IPS-18a (cell line): ENCODE results near the gene CFL2.

Source experiments
- H3K27ac ChIP-seq: one replicate; pipeline ENCODE4 v1.5.1; 2013; ENCODE audit warnings: low read length
- H3K27me3 ChIP-seq: one replicate; pipeline ENCODE4 v1.6.1; 2013; ENCODE audit warnings: mild to moderate bottlenecking, low read length; ENCODE audit not compliant: control insufficient read depth, insufficient read depth
- H3K36me3 ChIP-seq: one replicate; pipeline ENCODE4 v1.6.1; 2013; ENCODE audit warnings: low read depth, low read length; ENCODE audit not compliant: control insufficient read depth
- H3K4me1 ChIP-seq: one replicate; pipeline ENCODE4 v1.6.1; 2013; ENCODE audit warnings: low read depth, low read length; ENCODE audit not compliant: control insufficient read depth
- H3K4me3 ChIP-seq: one replicate; pipeline ENCODE4 v1.5.1; 2013; ENCODE audit warnings: low read length
- H3K9ac ChIP-seq: one replicate; pipeline ENCODE4 v1.6.1; 2013; ENCODE audit warnings: mild to moderate bottlenecking, low read length, moderate library complexity
- H3K9me3 ChIP-seq: one replicate; pipeline ENCODE4 v1.6.1; 2013; ENCODE audit warnings: low read depth, low read length; ENCODE audit not compliant: control insufficient read depth

The CFL2 gene

DNA sequence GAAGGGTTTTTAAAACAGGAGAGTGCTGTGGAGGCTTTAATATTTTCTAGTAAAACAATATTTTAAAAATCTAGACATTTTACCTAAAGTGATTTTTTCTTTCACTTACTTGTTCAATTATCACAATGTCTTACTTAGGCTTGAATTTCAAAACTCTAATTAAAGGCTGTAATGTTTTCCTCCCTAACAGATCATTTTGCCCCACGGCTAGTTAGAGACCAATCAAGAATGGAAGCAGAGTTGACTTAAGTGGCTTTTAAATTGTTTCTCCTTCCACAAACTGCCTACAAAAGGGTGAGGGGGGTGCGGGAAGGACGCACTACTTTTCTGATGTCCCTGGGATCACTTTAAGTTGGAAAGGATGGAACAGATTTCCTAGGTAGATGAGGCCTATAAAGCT is 9.5 kb upstream of the CFL2 start:
- no peaks in the 10 kb centered on the region for H3K9me3 ChIP-seq

DNA sequence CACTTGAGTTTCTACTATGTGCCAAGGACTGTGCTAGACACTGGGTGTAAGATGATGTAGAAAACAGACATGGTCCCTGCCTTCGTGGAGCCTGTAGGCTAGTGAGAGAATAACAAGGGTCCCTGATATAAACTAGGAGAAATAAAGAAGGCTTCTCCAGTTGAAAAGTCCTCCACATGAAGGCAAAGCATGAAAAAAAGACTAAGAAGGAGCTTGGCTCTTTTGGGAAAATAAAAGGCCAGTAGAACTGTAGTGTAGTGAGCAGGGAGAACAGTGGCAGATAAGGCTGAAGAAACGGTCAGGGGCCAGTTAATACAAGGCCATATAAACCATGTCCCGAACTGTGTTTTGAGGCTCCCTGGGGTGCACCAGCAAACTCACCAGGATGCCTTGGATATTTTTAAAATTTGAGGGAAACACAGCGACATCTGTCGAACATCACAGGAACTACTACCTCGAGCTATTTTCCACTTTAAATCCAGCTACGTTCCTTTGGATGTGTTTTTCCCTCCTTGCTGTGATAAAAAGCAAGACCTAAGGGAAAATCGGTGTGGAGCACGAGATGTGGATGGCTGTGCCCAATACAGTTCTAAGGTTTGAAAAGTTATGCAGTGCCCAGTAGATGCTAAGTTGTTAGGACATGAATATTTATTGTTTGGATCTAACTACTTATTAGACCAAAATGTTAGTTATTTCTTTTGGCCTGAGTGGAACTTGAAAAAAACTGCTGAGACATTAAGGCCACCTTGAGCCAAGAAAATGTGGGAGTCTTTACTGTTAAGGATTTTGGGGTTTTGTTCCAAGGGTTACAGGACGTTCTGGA is 8.5 kb upstream of the CFL2 start:
- Histone ChIP-seq H3K27me3 (no peaks in the 10 kb centered on the region), H3K36me3 (no peaks in the 10 kb centered on the region), H3K4me1 (no peaks in the 10 kb centered on the region), H3K4me3 (no peak overlapping the region), H3K27ac (no peak overlapping the region), H3K9me3 (no peaks in the 10 kb centered on the region), H3K9ac (no peak overlapping the region)

More for the DNA sequence above, 9.5 kb upstream of the CFL2 start:
- Histone ChIP-seq H3K36me3 (no peaks in the 10 kb centered on the region), H3K4me3 (no peak overlapping the region), H3K9ac (no peak overlapping the region), H3K4me1 (no peaks in the 10 kb centered on the region), H3K27me3 (no peaks in the 10 kb centered on the region), H3K27ac (no peak overlapping the region)

DNA sequence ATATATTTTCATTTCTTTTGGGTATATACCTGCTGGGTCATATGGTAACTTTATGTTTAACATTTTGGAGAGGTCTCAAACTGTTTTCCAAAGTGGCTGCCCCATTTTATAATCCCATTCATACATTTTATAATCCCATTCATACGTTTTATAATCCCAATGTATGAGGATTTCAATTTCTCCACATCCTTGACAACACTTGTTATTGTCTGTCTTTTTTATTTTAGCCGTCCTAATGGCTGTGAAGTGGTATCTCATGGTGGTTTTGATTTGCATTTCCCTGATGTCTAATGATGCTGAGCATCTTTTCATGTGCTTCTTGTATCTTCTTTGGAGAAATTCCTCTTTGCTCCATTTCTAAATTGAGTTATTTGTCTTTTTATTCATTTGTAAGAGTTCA is 6.7 kb upstream of the CFL2 start:
- H3K9ac ChIP-seq: no peak overlapping the region
- no peaks in the 10 kb centered on the region for H3K9me3 ChIP-seq
- no peak overlapping the region for H3K27ac ChIP-seq
- no peak overlapping the region for H3K4me3 ChIP-seq
- H3K4me1 ChIP-seq: no peaks in the 10 kb centered on the region
- H3K36me3 ChIP-seq: no peaks in the 10 kb centered on the region
- no peaks in the 10 kb centered on the region for H3K27me3 ChIP-seq

DNA sequence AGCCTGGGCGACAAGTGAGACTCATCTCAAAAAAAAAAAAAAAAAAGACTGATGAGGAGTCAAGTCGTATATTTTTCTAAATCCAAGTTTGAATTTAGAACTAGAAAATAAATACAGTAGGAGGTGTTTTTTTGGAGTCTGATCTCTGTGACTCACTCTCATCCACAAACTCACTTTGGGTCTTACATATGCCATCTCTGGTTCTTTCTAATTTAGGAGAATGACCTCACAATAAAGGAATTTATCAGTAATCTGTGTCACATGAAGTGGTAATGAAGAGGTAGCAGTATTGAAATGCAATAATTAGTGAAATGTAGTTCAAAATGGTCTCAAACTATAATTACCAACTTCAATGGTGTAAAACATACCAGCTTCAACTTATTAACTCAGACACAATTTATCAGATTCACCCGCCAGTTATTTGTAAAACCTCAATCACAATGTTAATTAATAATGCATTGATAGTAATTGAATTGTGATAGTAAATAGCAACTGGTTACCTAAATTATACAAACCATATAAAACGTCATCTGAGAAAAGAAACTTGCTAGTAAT is 4.4 kb upstream of the CFL2 start:
- Histone ChIP-seq H3K36me3 (no peaks in the 10 kb centered on the region), H3K9me3 (no peaks in the 10 kb centered on the region), H3K4me3 (no peak overlapping the region), H3K4me1 (no peaks in the 10 kb centered on the region), H3K27me3 (peaks cover 12% of the 10 kb centered on the region), H3K9ac (no peak overlapping the region), H3K27ac (no peak overlapping the region)

DNA sequence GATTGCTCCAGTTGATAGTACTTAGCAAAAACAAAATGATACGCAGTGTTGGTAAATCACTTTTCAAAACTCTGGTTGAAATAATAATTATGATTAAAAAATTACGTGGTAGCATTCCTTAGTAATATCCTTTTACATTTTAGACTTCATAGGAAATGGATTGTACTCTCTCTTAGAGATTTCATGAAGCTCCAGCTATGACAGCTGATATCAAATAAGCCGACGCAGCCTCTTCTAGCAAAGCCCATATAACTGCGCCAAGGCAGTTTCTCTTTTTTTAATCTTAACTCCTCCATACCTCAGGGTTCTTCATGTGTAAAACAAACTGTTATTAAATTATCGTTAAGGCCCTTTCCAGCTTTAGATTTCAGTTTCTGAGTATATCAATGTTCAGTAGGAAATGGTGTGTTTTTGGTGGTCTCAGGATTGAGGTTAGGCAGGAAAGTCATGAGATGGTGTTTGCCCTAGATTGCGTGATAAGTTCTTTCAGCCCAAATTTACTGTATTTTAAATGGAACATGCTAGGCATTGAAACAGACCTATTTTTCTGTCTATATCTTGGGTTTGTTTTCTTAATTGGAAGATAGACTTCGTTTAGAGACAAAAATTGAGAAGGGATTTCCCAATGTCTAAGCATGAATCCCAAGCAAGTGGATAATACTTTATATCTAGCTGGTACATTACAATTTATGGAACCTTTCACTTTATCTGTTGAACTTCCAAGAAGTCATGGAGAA is 902 bp upstream of the CFL2 start:
- Histone ChIP-seq H3K27me3 (peaks cover 12% of the 10 kb centered on the region), H3K4me3 (peak overlapping the region; percentile 94), H3K27ac (no peak overlapping the region), H3K36me3 (peaks cover 10% of the 10 kb centered on the region), H3K4me1 (peaks cover 7% of the 10 kb centered on the region), H3K9me3 (no peaks in the 10 kb centered on the region), H3K9ac (peak overlapping the region; percentile 37)

DNA sequence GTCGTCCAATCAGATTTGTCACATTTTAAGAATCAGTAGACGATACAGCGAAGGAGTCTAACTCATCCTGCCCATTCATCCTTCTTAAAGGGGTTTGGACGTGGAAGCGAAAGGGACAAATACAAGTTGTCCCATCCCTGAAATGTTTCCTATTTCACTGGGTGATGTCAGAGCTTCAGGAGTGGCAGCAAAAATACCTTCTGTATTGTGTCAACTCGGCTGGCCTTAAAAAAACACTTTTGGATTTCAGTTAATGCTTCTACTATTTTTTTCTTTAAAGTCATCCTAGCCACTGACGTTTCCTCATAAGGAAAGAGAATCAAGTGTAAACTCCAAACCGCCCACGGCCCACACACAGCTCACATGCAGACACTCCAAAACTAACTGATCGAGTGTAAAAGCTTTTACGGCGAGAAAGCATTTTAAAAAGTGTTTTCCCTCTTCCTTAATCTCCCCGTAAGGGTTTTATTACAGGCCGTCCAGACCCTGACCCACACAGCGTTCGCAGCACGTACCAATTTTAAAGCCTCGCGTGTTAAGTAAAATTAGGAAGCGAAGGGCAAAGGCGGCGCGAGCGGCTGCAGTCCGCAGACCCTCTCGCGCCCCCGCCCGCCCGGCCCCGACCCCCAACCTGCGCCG is 593 bp downstream of the CFL2 start:
- peak overlapping the region; percentile 94 for H3K4me3 ChIP-seq
- H3K36me3 ChIP-seq: peaks cover 10% of the 10 kb centered on the region
- peak overlapping the region; percentile 59 for H3K27ac ChIP-seq
- no peaks in the 10 kb centered on the region for H3K9me3 ChIP-seq
- H3K4me1 ChIP-seq: peaks cover 7% of the 10 kb centered on the region
- peak overlapping the region; percentile 89 for H3K9ac ChIP-seq
- peaks cover 12% of the 10 kb centered on the region for H3K27me3 ChIP-seq

DNA sequence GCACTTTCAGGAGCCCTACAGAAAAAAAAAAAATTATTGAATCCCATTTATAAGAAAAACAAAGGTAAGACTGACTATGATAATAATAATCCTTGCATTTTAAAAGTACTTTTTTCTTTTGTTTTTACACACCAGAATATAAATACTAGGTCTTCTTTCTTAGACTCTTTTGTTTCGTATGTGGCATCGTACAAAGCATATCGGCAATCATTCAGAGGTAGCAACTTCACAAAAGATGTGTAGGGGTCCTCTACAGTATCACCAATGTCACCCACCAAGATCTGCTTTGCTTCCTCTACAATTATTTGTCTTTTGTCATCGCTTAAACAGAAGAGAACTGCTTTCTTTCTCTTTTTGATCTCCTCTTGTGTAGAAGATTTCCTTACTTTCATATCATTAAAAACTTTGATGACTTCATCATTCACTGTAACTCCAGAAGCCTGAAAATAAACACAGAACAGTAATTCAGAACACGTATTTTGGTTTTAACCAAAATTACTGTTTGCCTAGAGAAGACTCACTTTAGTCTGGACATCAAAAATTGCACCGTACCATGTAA is 1.2 kb downstream of the CFL2 start:
- Histone ChIP-seq H3K4me1 (peaks cover 7% of the 10 kb centered on the region), H3K27me3 (peaks cover 12% of the 10 kb centered on the region), H3K36me3 (peaks cover 10% of the 10 kb centered on the region), H3K27ac (no peak overlapping the region), H3K9ac (peak overlapping the region; percentile 89), H3K4me3 (peak overlapping the region; percentile 94), H3K9me3 (no peaks in the 10 kb centered on the region)

DNA sequence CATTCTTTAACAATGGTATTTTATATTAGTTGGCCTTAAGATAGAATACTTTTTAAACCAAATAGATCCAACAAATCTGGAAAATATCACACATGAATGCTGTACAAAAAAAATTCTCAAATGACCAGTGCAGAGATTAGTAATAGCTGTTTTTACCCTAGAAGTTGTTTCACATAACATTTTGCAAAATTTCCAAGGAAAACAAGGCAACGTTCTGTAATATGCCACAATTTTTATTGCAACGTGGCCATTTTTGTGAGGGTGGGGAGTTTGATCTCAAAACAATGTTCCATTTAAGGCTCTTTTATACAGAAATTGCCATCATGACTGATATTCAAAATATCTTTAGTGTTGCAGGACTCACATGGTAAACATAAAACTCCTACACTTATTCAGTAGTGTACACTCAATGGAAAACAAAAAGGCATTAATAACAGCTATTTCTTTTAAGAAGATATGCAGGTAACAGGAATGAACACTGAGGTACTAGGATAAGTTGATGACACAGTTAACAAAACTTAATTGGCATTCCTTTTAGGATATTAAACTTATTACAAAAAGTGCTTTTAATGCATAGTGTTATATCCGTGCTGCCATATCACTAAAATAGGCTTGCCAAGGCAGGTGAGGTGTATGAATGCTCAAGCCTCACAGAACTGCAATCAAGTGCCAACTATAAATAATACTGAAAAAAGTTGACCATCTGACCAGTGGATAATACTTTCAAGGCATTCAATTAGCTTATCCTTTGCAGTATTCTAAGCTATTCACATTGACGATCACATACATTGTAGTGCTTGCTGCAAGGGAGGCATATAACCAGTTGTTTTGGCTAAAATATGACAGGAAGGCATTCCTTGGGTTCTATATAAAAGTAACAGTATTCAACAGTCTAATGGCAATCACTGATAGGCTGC is 2.3 kb downstream of the CFL2 start:
- H3K27ac ChIP-seq: no peak overlapping the region
- H3K4me1 ChIP-seq: peaks cover 7% of the 10 kb centered on the region
- no peaks in the 10 kb centered on the region for H3K9me3 ChIP-seq
- H3K27me3 ChIP-seq: peaks cover 12% of the 10 kb centered on the region
- peaks cover 10% of the 10 kb centered on the region for H3K36me3 ChIP-seq
- no peak overlapping the region for H3K4me3 ChIP-seq
- H3K9ac ChIP-seq: no peak overlapping the region

DNA sequence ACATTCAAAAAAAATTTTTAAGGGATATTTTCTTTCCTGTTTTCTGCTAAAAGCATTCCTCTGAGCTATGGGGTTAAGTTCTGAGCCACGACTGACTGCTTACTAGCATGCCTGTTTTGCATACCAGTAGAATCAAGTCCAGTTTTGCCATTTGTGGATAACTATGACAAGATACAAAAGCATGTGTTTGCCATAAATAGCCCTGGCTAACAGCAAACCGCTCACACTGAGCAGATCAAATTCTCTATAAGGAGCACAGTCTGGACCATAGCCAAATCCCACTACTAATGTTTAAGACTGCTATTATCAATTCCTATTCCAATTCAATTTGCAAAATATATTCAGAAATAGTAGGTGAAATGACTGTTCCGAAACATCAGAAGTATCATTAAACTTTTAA is 3.2 kb downstream of the CFL2 start:
- peaks cover 7% of the 10 kb centered on the region for H3K4me1 ChIP-seq
- H3K27me3 ChIP-seq: peaks cover 12% of the 10 kb centered on the region
- no peaks in the 10 kb centered on the region for H3K9me3 ChIP-seq
- H3K9ac ChIP-seq: no peak overlapping the region
- H3K4me3 ChIP-seq: no peak overlapping the region
- peaks cover 10% of the 10 kb centered on the region for H3K36me3 ChIP-seq
- H3K27ac ChIP-seq: no peak overlapping the region

DNA sequence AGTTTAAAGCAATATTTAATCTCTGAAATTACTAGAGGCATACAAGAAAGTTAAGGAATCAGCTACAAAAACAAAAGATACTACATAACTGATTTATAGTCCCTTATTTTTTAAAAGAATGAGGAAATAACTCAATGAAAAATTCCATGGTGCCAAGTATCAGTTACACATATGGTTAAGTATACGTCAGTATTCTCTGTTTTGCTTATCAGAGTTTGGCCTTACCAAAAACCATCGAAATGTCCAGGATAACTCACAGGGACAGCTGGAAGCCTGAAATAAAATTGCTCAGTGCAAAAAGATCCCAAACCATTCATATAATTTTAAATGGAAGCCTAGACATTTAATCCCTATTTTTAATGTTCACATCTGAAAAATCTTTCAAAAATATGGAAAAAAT is 3.6 kb downstream of the CFL2 start:
- H3K27ac ChIP-seq: no peak overlapping the region
- peaks cover 10% of the 10 kb centered on the region for H3K27me3 ChIP-seq
- H3K4me1 ChIP-seq: peaks cover 7% of the 10 kb centered on the region
- H3K9me3 ChIP-seq: no peaks in the 10 kb centered on the region
- H3K4me3 ChIP-seq: no peak overlapping the region
- H3K36me3 ChIP-seq: peaks cover 10% of the 10 kb centered on the region
- no peak overlapping the region for H3K9ac ChIP-seq
